Adrenal gland (tissue), 5 donors: ENCODE measurements around the gene OR56B1.

Experiments
- POLR2A ChIP-seq, 2 donors: fragments of 450-650 bp; IDR thresholded peaks; one replicate each; pipeline ENCODE4 v1.6.1; 2017; ENCODE audit warnings: antibody characterized with exemption in 2 of 2, mild to moderate bottlenecking in 2 of 2, moderate library complexity in 1 of 2
- TF ChIP-seq, protein P1 (sequence below), 6 experiments: fragments of 450-650 bp in 4 of 6; fragments of 200-600 bp in 2 of 6; sonication (generic) in 1 of 6; IDR thresholded peaks; 1 replicate in 5 of 6; 2 replicates in 1 of 6; pipeline versions ENCODE4 v1.5.1 to v1.8.0; 2016 to 2021; ENCODE audit warnings: antibody characterized with exemption in 6 of 6, mild to moderate bottlenecking in 2 of 6, moderate library complexity in 1 of 6
- donor health status: DM: no; HTN: no; CAD: no.

DNA sequence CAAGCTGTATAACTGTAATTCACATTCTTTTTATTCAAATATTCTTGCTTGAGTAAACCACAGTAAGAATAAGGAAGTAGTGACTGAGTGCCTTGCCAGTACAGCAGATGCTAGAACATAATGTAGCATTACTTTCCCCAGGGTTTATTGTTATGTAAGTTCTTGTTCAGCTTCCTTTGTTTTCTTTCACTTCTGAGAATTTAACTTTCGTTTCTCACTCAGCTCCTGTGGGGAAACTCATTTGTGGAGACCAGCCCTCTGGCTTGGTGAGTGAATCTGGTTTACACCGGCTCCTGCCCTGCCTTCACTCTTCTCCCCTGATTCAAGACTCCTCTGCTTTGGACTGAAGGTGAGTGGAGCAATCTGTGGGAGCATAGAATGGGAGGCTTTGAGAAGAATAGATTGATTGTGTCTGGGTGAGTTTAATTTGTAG, 46.7 kb upstream of the OR56B1 start, which contains the start of gene TRIM22:
- TF ChIP-seq POLR2A (IDR thresholded peaks at IDR 0.05) = no peak
- TF ChIP-seq, protein P1, sequence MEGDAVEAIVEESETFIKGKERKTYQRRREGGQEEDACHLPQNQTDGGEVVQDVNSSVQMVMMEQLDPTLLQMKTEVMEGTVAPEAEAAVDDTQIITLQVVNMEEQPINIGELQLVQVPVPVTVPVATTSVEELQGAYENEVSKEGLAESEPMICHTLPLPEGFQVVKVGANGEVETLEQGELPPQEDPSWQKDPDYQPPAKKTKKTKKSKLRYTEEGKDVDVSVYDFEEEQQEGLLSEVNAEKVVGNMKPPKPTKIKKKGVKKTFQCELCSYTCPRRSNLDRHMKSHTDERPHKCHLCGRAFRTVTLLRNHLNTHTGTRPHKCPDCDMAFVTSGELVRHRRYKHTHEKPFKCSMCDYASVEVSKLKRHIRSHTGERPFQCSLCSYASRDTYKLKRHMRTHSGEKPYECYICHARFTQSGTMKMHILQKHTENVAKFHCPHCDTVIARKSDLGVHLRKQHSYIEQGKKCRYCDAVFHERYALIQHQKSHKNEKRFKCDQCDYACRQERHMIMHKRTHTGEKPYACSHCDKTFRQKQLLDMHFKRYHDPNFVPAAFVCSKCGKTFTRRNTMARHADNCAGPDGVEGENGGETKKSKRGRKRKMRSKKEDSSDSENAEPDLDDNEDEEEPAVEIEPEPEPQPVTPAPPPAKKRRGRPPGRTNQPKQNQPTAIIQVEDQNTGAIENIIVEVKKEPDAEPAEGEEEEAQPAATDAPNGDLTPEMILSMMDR (IDR thresholded peaks at IDR 0.05) = no peak
